ENCODE measurements around the gene EHD4.

Gene EHD4

GRCh38 chr15:41919201-41919820, 53.0 kb downstream of the EHD4 start:
- Histone ChIP-seq H3K27ac (ENCODE audit: low read depth, low read length) (no peak overlapping the region), H3K56ac (ENCODE audit: low read length) (no peak overlapping the region), H3K4me1 (ENCODE audit: control insufficient read depth, low read depth, low read length) (no peaks in the 10 kb centered on the region)

DNA sequence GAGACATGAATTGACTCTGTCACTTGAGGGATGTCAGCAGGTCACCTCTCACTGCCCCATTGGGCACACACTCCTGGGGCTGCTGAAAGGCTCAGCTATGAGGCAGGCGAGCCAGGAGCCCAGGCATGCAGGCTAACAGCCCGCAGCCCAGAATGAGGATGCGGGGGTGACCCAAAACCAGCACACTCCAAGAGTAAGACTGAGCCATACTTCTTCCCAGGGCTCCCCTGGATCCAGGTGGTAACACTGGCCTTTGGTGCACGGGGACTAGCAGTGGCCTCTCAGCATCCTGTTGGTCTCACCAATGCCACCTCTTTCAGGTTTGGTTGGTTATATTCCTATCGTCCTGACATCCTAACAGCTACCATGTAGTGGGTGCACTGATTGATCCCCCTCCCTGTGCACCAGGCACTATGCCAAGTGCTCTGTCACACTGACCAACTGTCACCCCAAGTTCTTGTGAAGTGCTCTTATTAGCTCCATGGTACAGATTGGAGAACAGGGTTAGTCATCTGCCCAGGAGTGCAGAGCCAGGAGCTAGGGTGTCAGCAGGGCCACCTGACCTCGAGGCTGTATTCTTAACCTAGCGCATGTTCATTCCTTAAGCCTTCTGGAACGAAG, 53.7 kb downstream of the EHD4 start:
- no peaks in the 10 kb centered on the region for H3K4me1 ChIP-seq (ENCODE audit: control insufficient read depth, low read depth, low read length)

More at GRCh38 chr15:41919201-41919820, 53.0 kb downstream of the EHD4 start:
- Histone ChIP-seq H3K79me1 (ENCODE audit: low read length) (peaks cover 2% of the 10 kb centered on the region), H3K4ac (ENCODE audit: low read depth, low read length) (no peak overlapping the region), H2BK5ac (ENCODE audit: low read length) (no peak overlapping the region), H3K4me3 (ENCODE audit: low read length) (no peak overlapping the region), H2BK120ac (ENCODE audit: low read depth, low read length) (no peak overlapping the region), H3K9ac (ENCODE audit: low read length) (no peak overlapping the region), H3K23ac (ENCODE audit: low read length) (no peak overlapping the region), H4K5ac (ENCODE audit: low read length) (no peak overlapping the region), H3K27me3 (ENCODE audit: insufficient read depth, low read length, poor library complexity) (no peaks in the 10 kb centered on the region), H2BK15ac (replicated peaks; ENCODE audit: low read depth) (no peak overlapping the region), H3K4me2 (ENCODE audit: low read length) (no peak overlapping the region), H3K36me3 (ENCODE audit: control insufficient read depth, insufficient read depth, low read length) (peaks cover 8% of the 10 kb centered on the region), H3K79me2 (ENCODE audit: control insufficient read depth, insufficient read depth, low read length) (no peaks in the 10 kb centered on the region), H2AK5ac (ENCODE audit: low read length) (no peak overlapping the region), H4K8ac (ENCODE audit: low read depth, low read length) (no peak overlapping the region), H3K18ac (ENCODE audit: low read length) (no peak overlapping the region)
- no CpG with 5 or more reads among the region's 30 CpGs for WGBS (ENCODE audit: extremely low coverage, insufficient coverage, low lambda C conversion rate)
- DNase-seq = no peak

GRCh38 chr15:41917767-41918430, 54.5 kb downstream of the EHD4 start:
- H3K4me2 ChIP-seq (ENCODE audit: low read length) = no peak overlapping the region
- H4K5ac ChIP-seq (ENCODE audit: low read length) = no peak overlapping the region
- no peak overlapping the region for H2BK5ac ChIP-seq (ENCODE audit: low read length)
- H3K4me3 ChIP-seq (ENCODE audit: low read length) = no peak overlapping the region
- peaks cover 2% of the 10 kb centered on the region for H3K79me1 ChIP-seq (ENCODE audit: low read length)
- H3K9ac ChIP-seq (ENCODE audit: low read length) = no peak overlapping the region
- H3K56ac ChIP-seq (ENCODE audit: low read length) = no peak overlapping the region
- H3K36me3 ChIP-seq (ENCODE audit: control insufficient read depth, insufficient read depth, low read length) = peaks cover 8% of the 10 kb centered on the region
- H3K4me1 ChIP-seq (ENCODE audit: control insufficient read depth, low read depth, low read length) = no peaks in the 10 kb centered on the region
- H3K27me3 ChIP-seq (ENCODE audit: insufficient read depth, low read length, poor library complexity) = no peaks in the 10 kb centered on the region
- no peak overlapping the region for H3K27ac ChIP-seq (ENCODE audit: low read depth, low read length)
- no peak overlapping the region for H2AK5ac ChIP-seq (ENCODE audit: low read length)
- WGBS (ENCODE audit: extremely low coverage, insufficient coverage, low lambda C conversion rate) = no CpG with 5 or more reads among the region's 10 CpGs
- H3K23ac ChIP-seq (ENCODE audit: low read length) = no peak overlapping the region
- H4K8ac ChIP-seq (ENCODE audit: low read depth, low read length) = no peak overlapping the region
- H3K79me2 ChIP-seq (ENCODE audit: control insufficient read depth, insufficient read depth, low read length) = no peaks in the 10 kb centered on the region
- H3K4ac ChIP-seq (ENCODE audit: low read depth, low read length) = no peak overlapping the region
- DNase-seq = no peak
- H2BK120ac ChIP-seq (ENCODE audit: low read depth, low read length) = no peak overlapping the region
- H3K18ac ChIP-seq (ENCODE audit: low read length) = no peak overlapping the region
- no peak overlapping the region for H2BK15ac ChIP-seq (replicated peaks; ENCODE audit: low read depth)

More for the DNA sequence above, 53.7 kb downstream of the EHD4 start:
- Histone ChIP-seq H3K56ac (ENCODE audit: low read length) (no peak overlapping the region), H2BK5ac (ENCODE audit: low read length) (no peak overlapping the region), H3K4ac (ENCODE audit: low read depth, low read length) (no peak overlapping the region), H4K8ac (ENCODE audit: low read depth, low read length) (no peak overlapping the region), H3K79me1 (ENCODE audit: low read length) (peaks cover 2% of the 10 kb centered on the region), H2BK15ac (replicated peaks; ENCODE audit: low read depth) (no peak overlapping the region), H3K4me2 (ENCODE audit: low read length) (no peak overlapping the region), H3K79me2 (ENCODE audit: control insufficient read depth, insufficient read depth, low read length) (no peaks in the 10 kb centered on the region), H3K4me3 (ENCODE audit: low read length) (no peak overlapping the region), H3K23ac (ENCODE audit: low read length) (no peak overlapping the region), H3K36me3 (ENCODE audit: control insufficient read depth, insufficient read depth, low read length) (peaks cover 8% of the 10 kb centered on the region), H2BK120ac (ENCODE audit: low read depth, low read length) (no peak overlapping the region), H2AK5ac (ENCODE audit: low read length) (no peak overlapping the region), H3K27ac (ENCODE audit: low read depth, low read length) (no peak overlapping the region), H3K9ac (ENCODE audit: low read length) (no peak overlapping the region), H3K27me3 (ENCODE audit: insufficient read depth, low read length, poor library complexity) (no peaks in the 10 kb centered on the region), H4K5ac (ENCODE audit: low read length) (no peak overlapping the region), H3K18ac (ENCODE audit: low read length) (no peak overlapping the region)
- WGBS (ENCODE audit: extremely low coverage, insufficient coverage, low lambda C conversion rate) = no CpG with 5 or more reads among the region's 8 CpGs
- DNase-seq = no peak

GRCh38 chr15:41915255-41915994, 56.9 kb downstream of the EHD4 start:
- DNase-seq = no peak
- Histone ChIP-seq H3K4me3 (ENCODE audit: low read length) (no peak overlapping the region), H3K56ac (ENCODE audit: low read length) (no peak overlapping the region), H4K8ac (ENCODE audit: low read depth, low read length) (no peak overlapping the region), H3K27me3 (ENCODE audit: insufficient read depth, low read length, poor library complexity) (no peaks in the 10 kb centered on the region), H3K4me1 (ENCODE audit: control insufficient read depth, low read depth, low read length) (no peaks in the 10 kb centered on the region), H3K23ac (ENCODE audit: low read length) (no peak overlapping the region), H3K79me1 (ENCODE audit: low read length) (peaks cover 2% of the 10 kb centered on the region), H3K27ac (ENCODE audit: low read depth, low read length) (no peak overlapping the region), H2AK5ac (ENCODE audit: low read length) (no peak overlapping the region), H4K5ac (ENCODE audit: low read length) (no peak overlapping the region), H3K79me2 (ENCODE audit: control insufficient read depth, insufficient read depth, low read length) (no peaks in the 10 kb centered on the region), H2BK120ac (ENCODE audit: low read depth, low read length) (no peak overlapping the region), H3K36me3 (ENCODE audit: control insufficient read depth, insufficient read depth, low read length) (peaks cover 8% of the 10 kb centered on the region), H3K4ac (ENCODE audit: low read depth, low read length) (no peak overlapping the region), H3K9ac (ENCODE audit: low read length) (no peak overlapping the region), H3K18ac (ENCODE audit: low read length) (no peak overlapping the region), H3K4me2 (ENCODE audit: low read length) (no peak overlapping the region), H2BK5ac (ENCODE audit: low read length) (no peak overlapping the region), H2BK15ac (replicated peaks; ENCODE audit: low read depth) (no peak overlapping the region)
- WGBS (ENCODE audit: extremely low coverage, insufficient coverage, low lambda C conversion rate) = no CpG with 5 or more reads among the region's 6 CpGs

DNA sequence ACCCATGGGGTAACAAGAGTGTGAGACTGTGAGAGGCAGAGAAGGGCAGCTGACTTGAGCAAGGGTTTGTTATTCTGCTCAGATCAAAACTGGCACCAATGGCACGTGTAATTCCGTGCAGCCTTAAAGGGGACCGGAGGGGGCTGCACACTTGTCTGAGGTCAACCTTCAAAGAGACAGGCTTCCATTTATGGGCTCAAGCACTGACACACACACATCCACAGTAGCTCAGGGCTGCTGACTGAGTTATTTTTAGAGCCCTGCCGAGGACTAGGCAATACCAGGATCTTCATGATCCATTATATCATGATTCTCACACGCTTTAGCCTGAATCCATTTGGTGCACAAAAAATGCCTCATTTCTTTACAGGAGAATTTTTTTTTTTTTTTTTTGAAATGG, 57.9 kb downstream of the EHD4 start:
- peaks cover 8% of the 10 kb centered on the region for H3K36me3 ChIP-seq (ENCODE audit: control insufficient read depth, insufficient read depth, low read length)
- no peak overlapping the region for H2BK120ac ChIP-seq (ENCODE audit: low read depth, low read length)
- no peak overlapping the region for H3K9ac ChIP-seq (ENCODE audit: low read length)
- no peaks in the 10 kb centered on the region for H3K4me1 ChIP-seq (ENCODE audit: control insufficient read depth, low read depth, low read length)
- H3K18ac ChIP-seq (ENCODE audit: low read length) = no peak overlapping the region
- no peak overlapping the region for H3K23ac ChIP-seq (ENCODE audit: low read length)
- peaks cover 2% of the 10 kb centered on the region for H3K79me1 ChIP-seq (ENCODE audit: low read length)
- no peaks in the 10 kb centered on the region for H3K27me3 ChIP-seq (ENCODE audit: insufficient read depth, low read length, poor library complexity)
- no peak overlapping the region for H3K4me3 ChIP-seq (ENCODE audit: low read length)
- no peak for DNase-seq
- H3K56ac ChIP-seq (ENCODE audit: low read length) = no peak overlapping the region
- WGBS (ENCODE audit: extremely low coverage, insufficient coverage, low lambda C conversion rate) = no CpG with 5 or more reads among the region's 5 CpGs
- no peak overlapping the region for H3K4me2 ChIP-seq (ENCODE audit: low read length)
- H3K79me2 ChIP-seq (ENCODE audit: control insufficient read depth, insufficient read depth, low read length) = no peaks in the 10 kb centered on the region
- no peak overlapping the region for H2BK15ac ChIP-seq (replicated peaks; ENCODE audit: low read depth)
- no peak overlapping the region for H3K4ac ChIP-seq (ENCODE audit: low read depth, low read length)
- no peak overlapping the region for H2BK5ac ChIP-seq (ENCODE audit: low read length)
- no peak overlapping the region for H3K27ac ChIP-seq (ENCODE audit: low read depth, low read length)
- H4K5ac ChIP-seq (ENCODE audit: low read length) = no peak overlapping the region
- no peak overlapping the region for H4K8ac ChIP-seq (ENCODE audit: low read depth, low read length)
- no peak overlapping the region for H2AK5ac ChIP-seq (ENCODE audit: low read length)

All from mesendoderm (in vitro differentiated cells).